NCI-H2196 treated with DMSO at 0.1 percent for 48 hours (cell line): Measurements from ENCODE around the gene TMPO.
"Not testable (repeated sequence)": the region's sequence is repeated elsewhere in the genome, so short reads cannot be mapped to it uniquely, and the experiment has no call there.

Experiments
- DNase-seq: peaks from one replicate; lab custom pipeline; 2025; ENCODE audit not compliant: unreplicated experiment; lab: John Stamatoyannopoulos, UW

The TMPO gene

GRCh38 chr12:98576795-98577194 lies 61.4 kb downstream of the TMPO start:
- DNase-seq: not testable (repeated sequence)

GRCh38 chr12:98578392-98578791 lies 63.0 kb downstream of the TMPO start:
- no peak for DNase-seq

- DNase-seq: no peak
These were observed 63.4 kb downstream of the TMPO start for GRCh38 chr12:98578821-98579220.

GRCh38 chr12:98579347-98579746 lies 64.0 kb downstream of the TMPO start:
- DNase-seq: no peak

GRCh38 chr12:98579835-98580234 lies 64.4 kb downstream of the TMPO start:
- DNase-seq: no peak

- no peak for DNase-seq
These were observed 65.3 kb downstream of the TMPO start for GRCh38 chr12:98580695-98581094.

- DNase-seq: no peak
These were observed 65.7 kb downstream of the TMPO start for GRCh38 chr12:98581101-98581500.

- DNase-seq: no peak
These were observed 66.7 kb downstream of the TMPO start for GRCh38 chr12:98582093-98582492.

- no peak for DNase-seq
These were observed 71.7 kb downstream of the TMPO start for GRCh38 chr12:98587084-98587483.

- no peak for DNase-seq
These were observed 75.8 kb downstream of the TMPO start for GRCh38 chr12:98591209-98591608.

- DNase-seq: no peak
These were observed 77.5 kb downstream of the TMPO start for GRCh38 chr12:98592825-98593322.

- peak; percentile 95 for DNase-seq
These were observed 78.1 kb downstream of the TMPO start, which contains the start of gene SLC25A3 for GRCh38 chr12:98593351-98594049. Gene SLC25A3 (plus strand): TSS chr12:98593686. CDS start chr12:98593979, 293 bp downstream.

- DNase-seq: no peak
These were observed 78.9 kb downstream of the TMPO start for GRCh38 chr12:98594050-98594835.

GRCh38 chr12:98595243-98595988 lies 80.0 kb downstream of the TMPO start:
- no peak for DNase-seq

- not testable (repeated sequence) for DNase-seq
These were observed 81.9 kb downstream of the TMPO start for GRCh38 chr12:98597313-98597712.
